DMS79 treated with DMSO at 0.1 percent for 48 hours (cell line): ENCODE measurements around the gene TOLLIP.

Source experiments
- DNase-seq: peaks from one replicate; lab custom pipeline; 2025; lab: John Stamatoyannopoulos, UW

TOLLIP gene

GRCh38 chr11:1310772-1311468, 1.5 kb upstream of the TOLLIP start:
- DNase-seq, result no peak

- no peak for DNase-seq
Measured at GRCh38 chr11:1310318-1310687, 871 bp upstream of the TOLLIP start.

GRCh38 chr11:1308743-1309497, 512 bp downstream of the TOLLIP start:
- no peak for DNase-seq

- DNase-seq, result no peak
Measured at GRCh38 chr11:1307998-1308742, 1.3 kb downstream of the TOLLIP start.

- DNase-seq, result no peak
Measured at GRCh38 chr11:1307163-1307870, 2.1 kb downstream of the TOLLIP start.

DNA sequence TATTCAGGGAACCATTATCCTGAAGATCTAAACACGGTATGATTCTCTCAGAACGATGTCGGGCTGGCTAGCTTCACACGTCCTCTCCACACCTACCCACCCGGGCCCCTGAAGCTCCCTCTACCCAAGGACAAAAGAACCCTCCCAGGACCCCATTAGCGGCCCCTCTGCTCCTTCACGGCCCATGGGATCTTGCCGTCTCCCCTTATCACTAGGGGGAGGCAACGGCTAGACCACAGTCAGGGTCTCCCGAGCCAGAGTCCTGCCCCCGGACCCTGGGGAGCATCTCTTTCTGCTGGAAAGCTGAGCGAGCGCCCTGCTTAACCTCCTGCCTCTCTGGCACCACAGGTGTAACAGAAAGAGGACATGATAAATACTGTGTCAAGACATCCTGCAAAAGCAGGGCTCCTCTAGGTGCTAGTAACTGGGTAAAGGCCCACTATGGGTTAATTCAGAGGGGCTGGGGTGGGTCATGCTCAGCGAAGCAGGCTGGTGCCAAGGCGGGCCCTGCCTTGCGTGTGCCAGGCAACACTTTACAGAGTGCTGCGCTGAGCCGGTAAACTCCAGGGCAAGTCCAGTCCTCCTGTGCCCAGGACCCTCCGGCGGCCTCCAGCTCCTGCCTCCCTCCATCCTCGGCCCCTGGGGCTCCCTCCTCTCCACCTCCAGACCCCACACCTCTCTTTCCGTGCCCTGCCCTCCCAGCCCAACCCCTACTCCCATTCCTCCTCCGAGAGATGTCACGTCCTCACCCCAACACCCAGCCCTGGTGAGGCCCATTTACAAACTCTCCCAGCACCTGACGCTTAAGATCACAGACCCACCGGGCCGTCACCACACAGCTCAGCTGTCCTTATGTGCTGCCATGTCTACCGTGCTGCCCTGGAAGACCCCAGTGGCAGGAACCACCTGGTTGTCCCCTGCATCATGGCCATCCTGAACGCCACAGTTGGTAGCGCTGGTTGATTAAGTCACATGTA, 3.0 kb downstream of the TOLLIP start:
- DNase-seq, result no peak

- no peak for DNase-seq
Measured at GRCh38 chr11:1305501-1306056, 3.9 kb downstream of the TOLLIP start.

DNA sequence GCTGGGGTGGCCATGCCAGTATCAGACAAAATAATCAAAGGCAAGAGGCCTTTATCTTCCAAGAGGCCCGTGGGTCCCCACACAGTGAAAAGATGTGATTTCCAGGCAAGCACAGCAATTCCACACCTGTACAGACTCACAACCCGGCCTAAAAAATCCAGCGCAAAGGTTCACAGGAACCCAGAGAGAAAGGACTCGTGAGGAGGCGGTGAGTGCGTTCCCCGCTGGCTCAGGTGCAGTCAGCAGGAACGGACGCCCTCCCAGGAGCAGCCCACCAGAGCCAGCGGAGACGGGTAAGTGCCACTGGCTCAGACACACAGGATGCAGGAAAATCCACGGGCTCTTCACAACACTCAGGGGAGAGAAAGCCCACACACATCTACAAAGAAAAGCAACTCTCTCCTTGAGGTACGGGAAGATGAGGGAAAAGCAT, 4.4 kb downstream of the TOLLIP start:
- no peak for DNase-seq

- no peak for DNase-seq
Measured at GRCh38 chr11:1304380-1304779, 5.1 kb downstream of the TOLLIP start.

- no peak for DNase-seq
Measured at GRCh38 chr11:1303973-1304372, 5.5 kb downstream of the TOLLIP start.

- DNase-seq, result no peak
Measured at GRCh38 chr11:1303126-1303821, 6.2 kb downstream of the TOLLIP start.

DNA sequence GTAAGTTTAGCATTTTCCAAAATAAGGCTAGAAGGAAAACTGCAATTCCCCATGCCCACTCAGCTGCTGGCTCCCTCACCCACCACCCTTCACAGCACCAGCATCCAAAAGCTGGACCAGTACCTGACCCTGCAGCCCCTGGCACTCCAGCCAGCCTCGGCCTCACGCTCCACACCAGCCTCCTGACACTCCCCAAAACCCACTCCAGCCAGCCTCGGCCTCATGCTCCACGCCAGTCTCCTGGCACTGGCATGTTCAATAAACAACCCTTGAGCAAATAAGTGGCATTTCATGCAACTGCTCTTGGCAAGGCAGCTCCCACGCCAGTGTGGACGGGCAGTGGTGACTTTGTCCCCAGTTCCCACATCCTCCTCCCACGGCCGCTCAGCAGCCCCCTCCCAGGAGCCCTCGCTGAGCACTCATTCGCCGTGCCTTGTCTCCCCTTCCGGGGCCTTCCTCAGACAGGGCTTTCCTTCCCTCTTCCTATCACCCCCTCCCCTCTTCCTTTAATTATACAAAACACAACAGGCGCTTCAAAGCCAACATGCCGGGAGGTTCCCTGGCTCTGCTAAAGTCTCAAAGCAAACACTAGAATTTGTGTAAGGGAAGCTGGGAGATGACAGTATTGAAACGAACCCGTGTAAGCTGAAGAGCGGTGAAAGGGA, 6.8 kb downstream of the TOLLIP start:
- DNase-seq, result no peak

- no peak for DNase-seq
Measured at GRCh38 chr11:1302041-1302460, 7.4 kb downstream of the TOLLIP start.

DNA sequence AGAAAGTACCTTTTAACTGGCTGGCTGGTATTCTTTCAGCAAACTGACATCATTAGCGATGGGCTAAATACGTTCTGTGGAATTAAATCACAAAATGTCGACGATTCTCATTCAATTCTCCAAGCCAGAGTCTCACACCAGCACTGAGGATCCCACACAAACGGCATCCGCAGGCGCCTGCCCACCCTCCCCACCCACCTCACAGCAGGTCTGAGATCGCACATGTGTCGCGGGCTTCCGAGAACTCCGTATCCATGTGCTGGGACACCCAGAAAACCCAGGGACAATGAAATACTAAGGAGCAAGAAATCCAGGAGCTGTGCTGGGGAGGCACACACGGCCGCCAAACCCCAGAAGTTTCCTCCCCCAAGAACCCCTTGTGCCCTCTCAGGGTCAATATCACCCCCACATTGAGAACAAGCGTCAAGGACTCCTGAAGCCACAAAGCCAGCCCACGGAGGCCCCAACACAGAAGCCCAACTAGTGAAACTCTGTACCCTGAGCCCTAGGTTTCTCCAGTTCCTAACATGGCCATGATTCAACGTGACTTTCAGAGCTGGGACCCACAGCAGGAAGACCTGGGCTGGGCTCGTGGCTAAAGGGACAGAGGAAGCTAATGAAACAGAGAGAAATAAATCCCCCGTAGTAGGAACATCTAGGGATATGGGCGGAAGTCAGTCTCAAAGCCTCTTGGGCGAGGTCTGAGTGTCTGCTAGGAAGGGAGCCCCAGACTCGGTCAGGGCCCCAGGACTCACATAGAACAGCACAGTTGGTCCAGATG, 8.0 kb downstream of the TOLLIP start:
- DNase-seq, result no peak

DNA sequence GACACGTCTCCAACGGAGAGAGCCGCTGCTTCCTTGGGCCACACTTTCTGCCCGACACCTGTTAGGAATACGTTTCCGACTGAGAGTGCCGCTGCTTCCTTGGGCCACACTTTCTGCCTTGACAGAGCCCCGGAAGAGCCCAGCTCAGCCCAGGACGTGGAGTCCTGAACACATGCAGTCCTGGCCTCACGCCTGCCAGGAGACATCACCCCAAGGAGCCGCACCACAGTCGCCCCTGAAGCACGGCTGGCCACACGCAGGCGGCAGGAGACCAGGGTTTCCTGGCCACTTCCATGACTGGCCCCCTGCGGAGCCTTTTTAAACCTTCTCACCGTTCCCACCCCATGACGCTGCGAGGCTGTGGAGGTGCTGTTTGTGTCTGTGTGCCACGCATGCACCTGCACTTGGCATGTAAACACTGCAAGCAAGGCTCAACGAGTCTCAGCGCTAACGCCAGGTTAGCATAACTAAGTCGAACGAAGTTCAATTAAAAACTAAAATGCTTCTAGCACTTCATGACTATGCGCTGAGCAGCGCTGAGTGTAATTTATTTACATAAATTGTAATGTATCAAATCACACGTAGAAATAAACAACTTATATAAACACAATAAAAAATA, 8.8 kb downstream of the TOLLIP start:
- no peak for DNase-seq

DNA sequence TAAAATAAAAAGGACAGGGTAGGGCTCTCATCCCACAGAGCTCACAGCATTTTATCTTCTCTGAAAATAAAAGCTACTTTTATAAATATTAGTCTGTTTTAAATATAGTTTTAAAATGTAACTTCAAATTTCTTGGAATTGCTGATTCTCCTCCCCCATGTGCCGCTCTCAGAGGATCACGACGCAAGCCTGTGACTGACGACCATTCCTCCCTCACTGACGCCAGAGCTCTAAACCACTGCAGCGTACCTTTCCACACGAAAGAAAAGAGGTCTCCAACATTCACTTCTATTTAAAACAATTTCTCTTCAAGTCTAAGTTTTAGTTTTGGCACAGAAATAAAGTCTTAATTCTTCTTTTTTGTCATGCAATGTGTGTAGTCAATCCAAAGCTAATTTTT, 9.3 kb downstream of the TOLLIP start:
- DNase-seq, result no peak

- no peak for DNase-seq
Measured at GRCh38 chr11:1299621-1300020, 9.8 kb downstream of the TOLLIP start.
